Left ventricle myocardium inferior (tissue), 1 donor: ENCODE measurements around the gene BOK. TPM values are rescaled to one million over a fixed set of nuclear protein-coding genes. Genes with fewer than 3 reads are reported as not detected.
A peak's percentile ranks its signal among the peaks of the same experiment; 100 is the strongest.

Source experiments
- DNase-seq: peaks from one replicate; pipeline ENCODE4 v3.0.0-alpha.2; 2020
- H3K27ac ChIP-seq: fragments of 200-600 bp; replicated peaks from 2 replicates; pipeline ENCODE4 v1.8.0; 2021
- H3K27me3 ChIP-seq: fragments of 200-600 bp; 2 replicates; pipeline ENCODE4 v1.8.0; 2021; ENCODE audit warnings: low read depth
- H3K36me3 ChIP-seq: fragments of 200-600 bp; 2 replicates; pipeline ENCODE4 v1.8.0; 2021
- H3K4me1 ChIP-seq: fragments of 200-600 bp; 2 replicates; pipeline ENCODE4 v1.8.0; 2021
- H3K4me3 ChIP-seq: fragments of 200-600 bp; 2 replicates; pipeline ENCODE4 v1.8.0; 2021; ENCODE audit warnings: mild to moderate bottlenecking, moderate library complexity
- H3K9me3 ChIP-seq: fragments of 200-600 bp; replicated peaks from 2 replicates; pipeline ENCODE4 v1.8.0; 2021
- intact Hi-C: fragments of 100-400 bp; cut with micrococcal nuclease; formaldehyde crosslinking; loops from one replicate; pipeline ENCODE4 v1.11.0; 2022
- total RNA-seq: library from RNA; stranded (reverse); fragmentation: NEBNext Ultra II Directional; extraction: Animal tissue kit (Norgen Biotek cat#: 25700); gene quantifications from one replicate; pipeline ENCODE4 v1.2.1, GENCODE V29; 2021
- TF ChIP-seq, protein P1 (sequence below): fragments of 200-600 bp; IDR thresholded peaks from 2 replicates; pipeline ENCODE4 v1.8.0; 2021; ENCODE audit warnings: antibody characterized with exemption, mild to moderate bottlenecking, borderline replicate concordance
- donor health status: DM: no; HTN: yes; CAD: no; lungs with severe emphysema.

BOK gene
- total RNA-seq, 1 donor from 2014 or later: 2.4 TPM

DNA sequence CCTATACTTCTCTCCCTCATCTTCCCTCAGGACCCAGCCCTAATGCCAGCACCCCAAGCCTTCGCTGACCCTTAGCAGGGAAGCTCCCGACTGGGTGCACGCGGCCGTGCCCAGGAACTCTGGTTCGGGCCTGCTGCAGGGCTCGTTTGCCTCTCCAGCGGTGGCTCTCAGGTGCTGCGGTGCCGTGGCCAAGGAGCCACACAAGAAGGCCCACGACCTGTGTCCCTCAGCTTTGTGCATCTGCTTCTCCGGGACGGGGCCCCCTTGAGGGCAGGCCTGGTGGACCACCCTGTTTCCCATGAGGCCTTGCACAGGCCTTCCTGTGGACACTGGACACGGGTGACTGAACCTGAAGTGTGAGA is 17.7 kb downstream of the BOK start:
- peaks cover 21% of the 10 kb centered on the region for H3K36me3 ChIP-seq
- intact Hi-C loops: no loop called here
- H3K27ac ChIP-seq: no peak overlapping the region
- DNase-seq: peak; percentile 13
- no peak overlapping the region for H3K4me3 ChIP-seq
- H3K9me3 ChIP-seq: no peaks in the 10 kb centered on the region
- TF ChIP-seq, protein P1, sequence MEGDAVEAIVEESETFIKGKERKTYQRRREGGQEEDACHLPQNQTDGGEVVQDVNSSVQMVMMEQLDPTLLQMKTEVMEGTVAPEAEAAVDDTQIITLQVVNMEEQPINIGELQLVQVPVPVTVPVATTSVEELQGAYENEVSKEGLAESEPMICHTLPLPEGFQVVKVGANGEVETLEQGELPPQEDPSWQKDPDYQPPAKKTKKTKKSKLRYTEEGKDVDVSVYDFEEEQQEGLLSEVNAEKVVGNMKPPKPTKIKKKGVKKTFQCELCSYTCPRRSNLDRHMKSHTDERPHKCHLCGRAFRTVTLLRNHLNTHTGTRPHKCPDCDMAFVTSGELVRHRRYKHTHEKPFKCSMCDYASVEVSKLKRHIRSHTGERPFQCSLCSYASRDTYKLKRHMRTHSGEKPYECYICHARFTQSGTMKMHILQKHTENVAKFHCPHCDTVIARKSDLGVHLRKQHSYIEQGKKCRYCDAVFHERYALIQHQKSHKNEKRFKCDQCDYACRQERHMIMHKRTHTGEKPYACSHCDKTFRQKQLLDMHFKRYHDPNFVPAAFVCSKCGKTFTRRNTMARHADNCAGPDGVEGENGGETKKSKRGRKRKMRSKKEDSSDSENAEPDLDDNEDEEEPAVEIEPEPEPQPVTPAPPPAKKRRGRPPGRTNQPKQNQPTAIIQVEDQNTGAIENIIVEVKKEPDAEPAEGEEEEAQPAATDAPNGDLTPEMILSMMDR: no peak
- no peaks in the 10 kb centered on the region for H3K27me3 ChIP-seq
- H3K4me1 ChIP-seq: peaks cover 17% of the 10 kb centered on the region

DNA sequence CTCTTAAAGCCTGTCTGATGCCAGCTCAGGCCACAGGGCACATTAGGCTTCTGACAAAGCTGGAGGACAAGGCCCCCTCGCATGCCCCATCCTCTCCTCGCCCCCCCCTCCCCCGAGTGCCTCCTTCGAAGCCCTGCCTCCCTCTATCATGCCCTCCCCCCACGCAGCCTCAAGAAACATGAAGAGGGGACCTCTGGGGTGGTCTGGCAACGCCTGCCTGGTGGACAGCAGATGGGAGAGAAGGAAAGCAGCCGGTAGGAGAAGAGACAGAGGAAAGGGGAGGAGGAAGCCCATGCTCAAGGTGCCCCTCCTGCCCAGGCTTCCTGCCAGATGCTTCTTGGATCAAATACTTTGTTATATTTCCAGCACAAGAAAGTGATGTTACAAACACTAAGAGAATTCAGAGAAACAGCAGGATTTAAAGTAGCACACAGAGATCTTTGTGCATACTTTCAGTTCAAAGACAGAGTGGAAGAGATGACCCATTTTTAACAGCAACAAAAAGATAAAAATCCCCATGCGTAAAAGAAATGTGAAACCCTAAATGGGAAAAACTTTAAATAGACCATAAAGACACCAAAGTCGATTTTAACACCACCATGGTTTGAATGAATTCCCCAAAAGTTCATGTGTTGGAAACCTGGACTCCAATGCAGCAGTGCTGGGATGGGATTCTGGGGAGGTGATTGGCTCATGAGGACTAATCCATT is 19.0 kb downstream of the BOK start:
- DNase-seq: peak; percentile 10
- no peak overlapping the region for H3K27ac ChIP-seq

DNA sequence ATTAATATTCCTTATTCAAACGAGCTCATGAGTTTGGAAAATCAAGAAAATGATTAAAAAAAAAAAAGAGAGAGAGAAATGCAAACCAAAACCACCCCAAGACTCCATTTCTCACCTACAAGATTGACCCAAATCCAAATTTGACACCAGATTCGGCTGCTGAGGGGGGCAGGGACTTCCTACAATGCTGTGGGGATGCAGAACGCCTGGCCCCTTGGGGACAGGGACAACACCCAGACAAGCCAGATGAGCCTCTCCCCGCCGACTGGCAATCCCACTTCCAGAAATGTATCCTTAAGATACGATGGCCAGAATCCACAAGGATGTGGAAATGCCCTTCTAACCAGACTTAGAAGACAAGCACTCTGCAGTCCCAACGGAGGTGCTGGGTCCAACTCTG is 20.7 kb downstream of the BOK start:
- TF ChIP-seq, protein P1: no peak
- no peak overlapping the region for H3K27ac ChIP-seq
- H3K4me3 ChIP-seq: no peak overlapping the region
- DNase-seq: no peak
- H3K36me3 ChIP-seq: peaks cover 35% of the 10 kb centered on the region
- no peaks in the 10 kb centered on the region for H3K27me3 ChIP-seq
- H3K4me1 ChIP-seq: peaks cover 12% of the 10 kb centered on the region
- intact Hi-C loops: no loop called here
- peaks cover 5% of the 10 kb centered on the region for H3K9me3 ChIP-seq

More for the DNA sequence above, 19.0 kb downstream of the BOK start:
- intact Hi-C loops: no loop called here
- peaks cover 4% of the 10 kb centered on the region for H3K9me3 ChIP-seq
- H3K27me3 ChIP-seq: no peaks in the 10 kb centered on the region
- peaks cover 12% of the 10 kb centered on the region for H3K4me1 ChIP-seq
- H3K4me3 ChIP-seq: no peak overlapping the region
- TF ChIP-seq, protein P1: no peak
- peaks cover 30% of the 10 kb centered on the region for H3K36me3 ChIP-seq

DNA sequence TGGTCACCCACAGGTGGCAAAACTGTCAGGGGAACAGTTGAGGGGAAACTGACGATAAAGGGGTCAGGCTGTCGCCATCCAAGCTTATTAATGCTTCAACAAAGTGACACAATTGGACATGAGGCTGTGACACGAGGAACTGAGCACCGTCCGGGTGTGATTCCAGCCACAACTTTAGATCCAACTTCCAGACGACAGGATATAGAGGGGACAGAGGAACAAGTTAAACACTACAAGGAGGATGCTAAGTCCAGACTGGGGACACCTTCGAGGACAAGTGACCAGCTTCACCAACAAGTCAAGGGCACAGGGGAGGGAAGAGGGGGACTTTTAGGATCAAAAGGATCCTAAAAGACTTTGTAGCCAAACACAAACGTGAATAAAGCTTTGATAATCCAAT is 23.8 kb downstream of the BOK start:
- Histone ChIP-seq H3K27me3 (no peaks in the 10 kb centered on the region), H3K4me1 (peaks cover 11% of the 10 kb centered on the region), H3K27ac (no peak overlapping the region), H3K9me3 (peaks cover 27% of the 10 kb centered on the region), H3K36me3 (peaks cover 63% of the 10 kb centered on the region), H3K4me3 (no peak overlapping the region)
- TF ChIP-seq, protein P1: no peak
- intact Hi-C loops: no loop called here
- no peak for DNase-seq

DNA sequence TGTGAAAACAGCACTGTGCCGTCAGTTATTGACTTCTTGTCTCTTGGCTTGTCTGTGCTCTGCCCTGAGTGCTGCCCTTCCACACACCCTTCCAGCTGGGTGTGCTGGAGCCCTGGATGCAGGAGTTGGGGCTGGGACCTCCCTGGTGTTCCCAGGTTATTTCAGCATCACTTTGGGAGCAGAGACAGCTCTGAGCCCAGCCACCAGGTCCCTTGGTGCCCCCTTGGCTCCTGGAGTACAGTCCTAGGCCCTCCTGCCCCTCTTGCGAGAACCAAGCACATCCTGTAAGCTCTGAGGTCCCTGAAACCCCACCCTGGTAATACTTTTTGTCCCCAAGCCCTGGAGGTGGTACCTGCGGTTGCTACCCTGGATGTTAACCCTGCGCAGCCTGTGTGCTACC is 24.3 kb downstream of the BOK start:
- Histone ChIP-seq H3K36me3 (peaks cover 67% of the 10 kb centered on the region), H3K27me3 (no peaks in the 10 kb centered on the region), H3K9me3 (peaks cover 32% of the 10 kb centered on the region), H3K27ac (no peak overlapping the region), H3K4me3 (no peak overlapping the region), H3K4me1 (peaks cover 6% of the 10 kb centered on the region)
- TF ChIP-seq, protein P1: no peak
- intact Hi-C loops: no loop called here
- DNase-seq: no peak
